ENCODE data around the gene RXYLT1. TPM values are rescaled to one million over a fixed set of nuclear protein-coding genes. Genes with fewer than 3 reads are reported as not detected.

The RXYLT1 gene
- total RNA-seq, 4 donors from 2014 or later, result 6.9 to 16.7 (median 13.0) TPM

DNA sequence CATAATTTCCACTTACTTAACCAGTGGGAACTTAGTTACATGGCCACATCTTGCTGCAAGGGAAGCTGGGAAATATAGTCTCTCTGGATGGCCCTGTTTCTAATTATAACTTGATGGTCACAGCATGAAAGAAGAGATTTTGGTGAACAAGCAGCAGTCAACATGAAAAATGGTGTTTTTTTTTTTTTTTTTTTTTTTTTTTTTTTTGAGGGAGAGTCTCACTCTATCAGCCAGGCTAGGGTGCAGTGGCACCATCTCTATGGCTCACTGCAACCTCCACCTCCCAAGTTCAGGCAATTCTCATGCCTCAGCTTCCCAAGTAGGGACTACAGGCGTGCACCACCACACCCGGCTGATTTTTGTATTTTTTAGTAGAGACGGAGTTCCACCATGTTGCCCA lies 75.6 kb downstream of the RXYLT1 start:
- Histone ChIP-seq H3K9me3 (no peaks in the 10 kb centered on the region), H3K27ac (no peak overlapping the region), H3K4me3 (no peak overlapping the region), H3K4me1 (no peaks in the 10 kb centered on the region), H3K36me3 (no peaks in the 10 kb centered on the region), H3K27me3 (no peaks in the 10 kb centered on the region)
- 90 to 94% methylated on average over 3 of the region's 3 CpGs for WGBS, 2 donors
- no peak for DNase-seq
- TF ChIP-seq, protein P1, sequence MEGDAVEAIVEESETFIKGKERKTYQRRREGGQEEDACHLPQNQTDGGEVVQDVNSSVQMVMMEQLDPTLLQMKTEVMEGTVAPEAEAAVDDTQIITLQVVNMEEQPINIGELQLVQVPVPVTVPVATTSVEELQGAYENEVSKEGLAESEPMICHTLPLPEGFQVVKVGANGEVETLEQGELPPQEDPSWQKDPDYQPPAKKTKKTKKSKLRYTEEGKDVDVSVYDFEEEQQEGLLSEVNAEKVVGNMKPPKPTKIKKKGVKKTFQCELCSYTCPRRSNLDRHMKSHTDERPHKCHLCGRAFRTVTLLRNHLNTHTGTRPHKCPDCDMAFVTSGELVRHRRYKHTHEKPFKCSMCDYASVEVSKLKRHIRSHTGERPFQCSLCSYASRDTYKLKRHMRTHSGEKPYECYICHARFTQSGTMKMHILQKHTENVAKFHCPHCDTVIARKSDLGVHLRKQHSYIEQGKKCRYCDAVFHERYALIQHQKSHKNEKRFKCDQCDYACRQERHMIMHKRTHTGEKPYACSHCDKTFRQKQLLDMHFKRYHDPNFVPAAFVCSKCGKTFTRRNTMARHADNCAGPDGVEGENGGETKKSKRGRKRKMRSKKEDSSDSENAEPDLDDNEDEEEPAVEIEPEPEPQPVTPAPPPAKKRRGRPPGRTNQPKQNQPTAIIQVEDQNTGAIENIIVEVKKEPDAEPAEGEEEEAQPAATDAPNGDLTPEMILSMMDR (IDR thresholded peaks at IDR 0.05), result no peak
- no peak for TF ChIP-seq POLR2A (IDR thresholded peaks at IDR 0.05)
- intact Hi-C loops (cut with DNase I), result no loop called here

DNA sequence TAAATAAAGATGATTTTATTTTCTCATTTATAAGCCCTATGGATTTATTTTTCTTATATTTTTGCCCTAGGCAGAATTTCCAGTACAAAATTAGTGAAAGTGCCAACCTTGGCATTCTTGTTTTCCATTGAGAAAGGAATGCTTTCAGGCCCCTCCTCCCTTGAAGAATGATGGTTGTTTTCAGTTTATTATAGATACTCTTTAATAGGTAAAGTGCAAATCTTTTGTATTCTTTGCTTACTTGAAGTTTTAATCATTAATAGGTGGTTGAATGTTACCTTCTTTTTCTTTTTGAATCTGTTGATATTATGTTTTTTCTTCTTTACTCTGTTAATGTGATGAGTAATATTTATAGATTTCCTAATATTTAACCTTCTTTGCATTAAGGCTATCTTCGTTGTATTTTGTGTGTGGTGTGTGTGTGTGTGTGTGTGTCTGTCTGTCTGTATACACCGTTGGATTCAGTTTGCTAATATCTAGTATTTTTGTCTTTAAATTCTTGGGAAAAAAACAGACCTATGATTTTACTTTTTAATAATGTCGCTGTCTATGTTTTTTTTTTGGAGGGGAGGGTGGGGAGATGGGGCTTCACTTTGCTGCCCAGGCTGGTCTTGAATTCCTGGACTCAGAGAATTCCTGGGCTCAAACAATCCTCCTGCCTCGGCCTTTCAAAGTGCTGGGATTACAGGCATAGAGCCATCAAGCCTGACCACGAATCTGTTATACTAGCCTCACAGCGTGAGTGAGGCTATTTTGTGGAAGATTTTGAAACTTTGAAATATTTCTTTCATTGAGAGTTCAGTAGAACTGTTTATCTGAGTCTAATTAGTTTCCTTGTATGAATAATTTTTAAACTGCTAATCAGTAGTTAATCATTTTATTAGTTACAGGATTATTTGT lies 78.3 kb downstream of the RXYLT1 start:
- peaks cover 0 to 6% (median 3%) of the 10 kb centered on the region in 3 donors for H3K4me1 ChIP-seq
- TF ChIP-seq POLR2A (IDR thresholded peaks at IDR 0.05), result no peak
- TF ChIP-seq, protein P1 (IDR thresholded peaks at IDR 0.05), result no peak

More for the DNA sequence above, 78.3 kb downstream of the RXYLT1 start:
- 54 to 73% methylated on average over 6 of the region's 6 CpGs for WGBS, 2 donors
- Histone ChIP-seq H3K27me3 (no peaks in the 10 kb centered on the region), H3K4me3 (no peak overlapping the region), H3K36me3 (no peaks in the 10 kb centered on the region), H3K27ac (no peak overlapping the region), H3K9me3 (no peaks in the 10 kb centered on the region)
- intact Hi-C loops (cut with DNase I), result no loop called here
- no peak for DNase-seq

Small RNAs within 50 kb of the gene (small RNA-seq; reads per million reads assigned to genes)
- gene AC084357.1, result 0 reads per million in 4 donors

Other genes starting within 250 kb of the RXYLT1 start
- gene DPY19L2, start 111.4 kb upstream of the RXYLT1 start, total RNA-seq, result 1 to 10 TPM in 3 of 4 donors, under 1 TPM in 1; 0.15 to 7.1 (median 1.0) TPM
- gene SRGAP1, start 64.8 kb downstream of the RXYLT1 start, total RNA-seq, result 1 to 10 TPM; 2.0 to 5.3 (median 3.6) TPM